ENCODE results near the gene TSPO2.
"Not testable (repeated sequence)": the region's sequence is repeated elsewhere in the genome, so short reads cannot be mapped to it uniquely, and the experiment has no call there.

Gene TSPO2, protein sequence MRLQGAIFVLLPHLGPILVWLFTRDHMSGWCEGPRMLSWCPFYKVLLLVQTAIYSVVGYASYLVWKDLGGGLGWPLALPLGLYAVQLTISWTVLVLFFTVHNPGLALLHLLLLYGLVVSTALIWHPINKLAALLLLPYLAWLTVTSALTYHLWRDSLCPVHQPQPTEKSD

DNA sequence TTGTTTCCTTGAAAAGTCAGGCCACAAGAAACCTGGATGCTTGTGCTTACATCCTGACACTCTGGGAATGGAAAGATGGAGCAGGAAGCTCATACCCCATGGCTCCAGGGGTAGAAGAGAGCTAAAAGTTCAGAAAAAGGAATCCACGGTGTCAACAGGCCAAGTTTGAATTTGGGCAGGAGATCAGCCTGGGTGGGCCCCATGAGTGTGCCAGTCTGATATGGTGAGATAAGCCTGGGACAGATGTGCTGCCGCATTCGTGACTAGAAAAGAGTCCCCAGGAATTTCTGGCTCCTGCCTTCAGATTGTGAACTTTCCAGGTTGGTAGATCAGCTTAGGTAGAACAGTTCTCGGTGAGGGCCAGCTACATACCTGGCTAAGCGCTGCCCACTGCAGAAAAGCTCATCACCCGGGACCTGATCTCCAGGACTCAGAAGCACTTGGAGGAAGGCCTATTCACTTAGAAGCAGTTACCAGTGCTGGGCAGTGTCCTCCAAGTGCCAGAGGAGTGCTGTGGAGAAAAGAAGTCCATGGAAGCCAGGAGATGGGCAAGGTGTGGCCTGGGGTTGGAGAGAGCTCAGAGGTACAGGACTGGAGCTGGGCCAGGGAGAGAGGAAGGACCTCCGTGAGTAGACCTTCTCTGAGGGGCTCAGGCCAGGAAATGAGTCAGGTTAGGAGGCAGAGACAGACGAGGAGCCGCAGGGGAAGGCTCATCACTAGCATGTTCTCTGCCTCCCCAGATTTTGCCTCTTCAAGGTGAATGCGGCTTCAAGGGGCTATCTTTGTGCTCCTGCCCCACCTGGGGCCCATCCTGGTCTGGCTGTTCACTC, at the start of gene TSPO2:
Gene TSPO2 (plus strand): TSS at position 242 of the 830 bp plus-strand sequence. CDS start 519 bp downstream, at position 761.
- Histone ChIP-seq H3K4me1 (ENCODE audit: control insufficient read depth, insufficient read depth, low read length) (peaks cover 5% of the 10 kb centered on the region), H3K9me3 (ENCODE audit: control insufficient read depth, insufficient read depth, low read length) (no peaks in the 10 kb centered on the region), H3K27me3 (ENCODE audit: control insufficient read depth, insufficient read depth, low read length) (no peaks in the 10 kb centered on the region), H3K36me3 (ENCODE audit: control insufficient read depth, insufficient read depth, low read length) (no peaks in the 10 kb centered on the region), H3K27ac (ENCODE audit: low read length) (no peak within 1 kb of the TSS), H3K4me3 (ENCODE audit: low read length) (no peak within 1 kb of the TSS)
- no peak for DNase-seq (ENCODE audit: low read depth, low spot score)
- no CpG with 5 or more reads among the region's 10 CpGs for WGBS (ENCODE audit: insufficient coverage, insufficient read length)

DNA sequence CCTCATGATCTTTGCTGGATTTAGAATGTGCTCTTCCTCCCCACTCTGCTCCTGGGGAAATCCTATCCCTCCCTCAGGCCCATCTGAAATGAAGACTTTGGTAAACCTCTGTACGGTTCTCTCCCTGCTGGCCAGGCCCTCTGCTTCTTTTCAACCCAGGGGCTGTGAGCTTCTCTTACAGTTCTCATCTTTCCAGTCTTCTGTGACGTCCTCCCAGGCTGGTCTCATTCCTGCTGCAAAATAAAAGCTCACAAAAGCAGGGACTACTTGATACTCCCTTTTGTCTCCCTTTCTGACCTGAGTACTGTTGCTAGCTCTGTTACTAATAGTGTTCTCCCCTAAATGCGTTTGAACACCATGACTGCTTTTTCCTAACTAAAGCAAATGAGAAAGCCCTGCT, 49.5 kb upstream of the TSPO2 start:
- H3K4me1 ChIP-seq (ENCODE audit: control insufficient read depth, insufficient read depth, low read length): peaks cover 2% of the 10 kb centered on the region; the same call in 1 of the 2 replicates

GRCh38 chr6:40996591-40997233, 45.6 kb upstream of the TSPO2 start:
- Histone ChIP-seq H3K4me3 (ENCODE audit: low read length) (no peak overlapping the region), H3K27ac (ENCODE audit: low read length) (peak overlapping the region; percentile 6)
- no CpG with 5 or more reads among the region's 6 CpGs for WGBS (ENCODE audit: insufficient coverage, insufficient read length)

More for the DNA sequence above, 49.5 kb upstream of the TSPO2 start:
- H3K9me3 ChIP-seq (ENCODE audit: control insufficient read depth, insufficient read depth, low read length): no peaks in the 10 kb centered on the region
- H3K27ac ChIP-seq (ENCODE audit: low read length): no peak overlapping the region
- WGBS (ENCODE audit: insufficient coverage, insufficient read length): no CpG with 5 or more reads among the region's 3 CpGs
- DNase-seq (ENCODE audit: low read depth, low spot score): no peak
- H3K4me3 ChIP-seq (ENCODE audit: low read length): no peak overlapping the region
- no peaks in the 10 kb centered on the region for H3K36me3 ChIP-seq (ENCODE audit: control insufficient read depth, insufficient read depth, low read length)
- no peaks in the 10 kb centered on the region for H3K27me3 ChIP-seq (ENCODE audit: control insufficient read depth, insufficient read depth, low read length)

GRCh38 chr6:40997234-40997957, 44.9 kb upstream of the TSPO2 start:
- Histone ChIP-seq H3K9me3 (ENCODE audit: control insufficient read depth, insufficient read depth, low read length) (no peaks in the 10 kb centered on the region), H3K36me3 (ENCODE audit: control insufficient read depth, insufficient read depth, low read length) (no peaks in the 10 kb centered on the region), H3K27ac (ENCODE audit: low read length) (peak overlapping the region; percentile 6), H3K27me3 (ENCODE audit: control insufficient read depth, insufficient read depth, low read length) (no peaks in the 10 kb centered on the region), H3K4me1 (ENCODE audit: control insufficient read depth, insufficient read depth, low read length) (peaks cover 6% of the 10 kb centered on the region; the same call in 1 of the 2 replicates), H3K4me3 (ENCODE audit: low read length) (no peak overlapping the region)
- no CpG with 5 or more reads among the region's 4 CpGs for WGBS (ENCODE audit: insufficient coverage, insufficient read length)
- DNase-seq (ENCODE audit: low read depth, low spot score): peak; percentile 85

More at GRCh38 chr6:40996591-40997233, 45.6 kb upstream of the TSPO2 start:
- Histone ChIP-seq H3K4me1 (ENCODE audit: control insufficient read depth, insufficient read depth, low read length) (peaks cover 6% of the 10 kb centered on the region; the same call in 1 of the 2 replicates), H3K27me3 (ENCODE audit: control insufficient read depth, insufficient read depth, low read length) (no peaks in the 10 kb centered on the region), H3K36me3 (ENCODE audit: control insufficient read depth, insufficient read depth, low read length) (no peaks in the 10 kb centered on the region), H3K9me3 (ENCODE audit: control insufficient read depth, insufficient read depth, low read length) (no peaks in the 10 kb centered on the region)
- no peak for DNase-seq (ENCODE audit: low read depth, low spot score)

GRCh38 chr6:40998661-40999060, 43.6 kb upstream of the TSPO2 start:
- H3K4me1 ChIP-seq (ENCODE audit: control insufficient read depth, insufficient read depth, low read length): peaks cover 6% of the 10 kb centered on the region; the same call in 1 of the 2 replicates
- no peak overlapping the region for H3K27ac ChIP-seq (ENCODE audit: low read length)
- H3K27me3 ChIP-seq (ENCODE audit: control insufficient read depth, insufficient read depth, low read length): no peaks in the 10 kb centered on the region
- DNase-seq (ENCODE audit: low read depth, low spot score): no peak
- no peaks in the 10 kb centered on the region for H3K9me3 ChIP-seq (ENCODE audit: control insufficient read depth, insufficient read depth, low read length)
- WGBS (ENCODE audit: insufficient coverage, insufficient read length): no CpG with 5 or more reads among the region's 4 CpGs
- H3K4me3 ChIP-seq (ENCODE audit: low read length): no peak overlapping the region
- no peaks in the 10 kb centered on the region for H3K36me3 ChIP-seq (ENCODE audit: control insufficient read depth, insufficient read depth, low read length)

- Histone ChIP-seq H3K9me3 (ENCODE audit: control insufficient read depth, insufficient read depth, low read length) (no peaks in the 10 kb centered on the region), H3K36me3 (ENCODE audit: control insufficient read depth, insufficient read depth, low read length) (no peaks in the 10 kb centered on the region), H3K27me3 (ENCODE audit: control insufficient read depth, insufficient read depth, low read length) (no peaks in the 10 kb centered on the region), H3K4me3 (ENCODE audit: low read length) (no peak overlapping the region), H3K27ac (ENCODE audit: low read length) (no peak overlapping the region), H3K4me1 (ENCODE audit: control insufficient read depth, insufficient read depth, low read length) (peaks cover 6% of the 10 kb centered on the region; the same call in 1 of the 2 replicates)
- peak; percentile 68 for DNase-seq (ENCODE audit: low read depth, low spot score)
- no CpG with 5 or more reads among the region's 3 CpGs for WGBS (ENCODE audit: insufficient coverage, insufficient read length)
Observed at GRCh38 chr6:40999569-40999968, 42.7 kb upstream of the TSPO2 start.

GRCh38 chr6:41000248-41000647, 42.0 kb upstream of the TSPO2 start:
- Histone ChIP-seq H3K9me3 (ENCODE audit: control insufficient read depth, insufficient read depth, low read length) (no peaks in the 10 kb centered on the region), H3K27me3 (ENCODE audit: control insufficient read depth, insufficient read depth, low read length) (no peaks in the 10 kb centered on the region), H3K36me3 (ENCODE audit: control insufficient read depth, insufficient read depth, low read length) (no peaks in the 10 kb centered on the region), H3K4me3 (ENCODE audit: low read length) (no peak overlapping the region), H3K27ac (ENCODE audit: low read length) (no peak overlapping the region), H3K4me1 (ENCODE audit: control insufficient read depth, insufficient read depth, low read length) (peaks cover 6% of the 10 kb centered on the region; the same call in 1 of the 2 replicates)
- no peak for DNase-seq (ENCODE audit: low read depth, low spot score)
- no CpG with 5 or more reads among the region's 4 CpGs for WGBS (ENCODE audit: insufficient coverage, insufficient read length)

GRCh38 chr6:41002168-41002567, 40.1 kb upstream of the TSPO2 start:
- Histone ChIP-seq H3K27me3 (ENCODE audit: control insufficient read depth, insufficient read depth, low read length) (no peaks in the 10 kb centered on the region), H3K9me3 (ENCODE audit: control insufficient read depth, insufficient read depth, low read length) (no peaks in the 10 kb centered on the region), H3K36me3 (ENCODE audit: control insufficient read depth, insufficient read depth, low read length) (no peaks in the 10 kb centered on the region), H3K27ac (ENCODE audit: low read length) (no peak overlapping the region), H3K4me1 (ENCODE audit: control insufficient read depth, insufficient read depth, low read length) (peaks cover 3% of the 10 kb centered on the region; the same call in 1 of the 2 replicates), H3K4me3 (ENCODE audit: low read length) (no peak overlapping the region)
- WGBS (ENCODE audit: insufficient coverage, insufficient read length): no CpG with 5 or more reads among the region's 3 CpGs
- DNase-seq (ENCODE audit: low read depth, low spot score): no peak

DNA sequence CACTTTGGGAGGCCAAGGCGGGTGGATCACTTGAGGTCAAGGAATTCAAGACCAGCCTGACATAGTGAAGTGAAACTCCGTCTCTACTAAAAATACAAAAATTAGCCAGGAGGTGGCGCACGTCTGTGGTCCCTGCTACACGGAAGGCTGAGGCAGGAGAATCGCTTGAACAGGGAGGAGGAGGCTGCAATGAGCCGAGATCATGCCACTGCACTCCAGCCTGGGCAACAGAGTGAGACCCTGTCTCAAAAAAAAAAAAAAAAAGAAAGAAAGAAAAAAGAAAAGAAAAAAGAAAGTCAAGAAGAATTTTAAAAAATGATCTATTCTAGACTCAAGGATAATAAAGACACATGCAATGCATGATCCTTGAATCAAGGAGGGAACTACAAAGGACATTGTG, 36.0 kb upstream of the TSPO2 start:
- H3K27me3 ChIP-seq (ENCODE audit: control insufficient read depth, insufficient read depth, low read length); H3K36me3 ChIP-seq (ENCODE audit: control insufficient read depth, insufficient read depth, low read length); H3K4me1 ChIP-seq (ENCODE audit: control insufficient read depth, insufficient read depth, low read length); H3K4me3 ChIP-seq (ENCODE audit: low read length); DNase-seq (ENCODE audit: low read depth, low spot score); H3K9me3 ChIP-seq (ENCODE audit: control insufficient read depth, insufficient read depth, low read length); H3K27ac ChIP-seq (ENCODE audit: low read length): not testable (repeated sequence)
- WGBS (ENCODE audit: insufficient coverage, insufficient read length): no CpG with 5 or more reads among the region's 7 CpGs

- DNase-seq (ENCODE audit: low read depth, low spot score); H3K4me1 ChIP-seq (ENCODE audit: control insufficient read depth, insufficient read depth, low read length); H3K4me3 ChIP-seq (ENCODE audit: low read length); H3K36me3 ChIP-seq (ENCODE audit: control insufficient read depth, insufficient read depth, low read length); H3K27me3 ChIP-seq (ENCODE audit: control insufficient read depth, insufficient read depth, low read length); H3K27ac ChIP-seq (ENCODE audit: low read length); H3K9me3 ChIP-seq (ENCODE audit: control insufficient read depth, insufficient read depth, low read length): not testable (repeated sequence)
- WGBS (ENCODE audit: insufficient coverage, insufficient read length): no CpG with 5 or more reads among the region's 4 CpGs
Observed at GRCh38 chr6:41006980-41007379, 35.3 kb upstream of the TSPO2 start.
